Osteocyte (in vitro differentiated cells): Measurements from ENCODE around the gene MOB3B. TPM values are rescaled to one million over a fixed set of nuclear protein-coding genes. Genes with fewer than 3 reads are reported as not detected.

Source experiments
- DNase-seq: peaks from one replicate; pipeline ENCODE4 v3.0.0; 2021; ENCODE audit warnings: mixed read lengths; ENCODE audit not compliant: unreplicated experiment; ENCODE audit errors: extremely low spot score
- H3K27ac Mint-ChIP-seq: one replicate; pipeline ENCODE4 v1.8.0; 2021; ENCODE audit warnings: mild to moderate bottlenecking, mixed read lengths; ENCODE audit not compliant: unreplicated experiment
- H3K27me3 Mint-ChIP-seq: one replicate; pipeline ENCODE4 v1.8.0; 2021; ENCODE audit warnings: mixed read lengths; ENCODE audit not compliant: unreplicated experiment
- H3K36me3 Mint-ChIP-seq: one replicate; pipeline ENCODE4 v1.8.0; 2021; ENCODE audit warnings: mixed read lengths; ENCODE audit not compliant: unreplicated experiment
- H3K4me1 Mint-ChIP-seq: one replicate; pipeline ENCODE4 v1.8.0; 2021; ENCODE audit warnings: mixed read lengths; ENCODE audit not compliant: unreplicated experiment
- H3K4me3 Mint-ChIP-seq: one replicate; pipeline ENCODE4 v1.8.0; 2021; ENCODE audit warnings: mild to moderate bottlenecking, moderate library complexity, mixed read lengths; ENCODE audit not compliant: unreplicated experiment
- H3K9me3 Mint-ChIP-seq: one replicate; pipeline ENCODE4 v1.8.0; 2021; ENCODE audit warnings: mixed read lengths; ENCODE audit not compliant: unreplicated experiment
- CTCF ChIP-seq: fragments of 200-600 bp; sonication (generic); IDR thresholded peaks from 2 replicates; pipeline ENCODE4 v1.5.0; 2021; ENCODE audit warnings: antibody characterized with exemption, mild to moderate bottlenecking, moderate library complexity
- total RNA-seq: library from RNA; stranded (reverse); gene quantifications from 2 replicates; pipeline ENCODE4 v1.2.1, GENCODE V29; 2021

MOB3B gene
- total RNA-seq, 1 donor from 2014 or later: 7.6 TPM

GRCh38 chr9:27499451-27499850 lies 30.2 kb downstream of the MOB3B start:
- H3K4me3 Mint-ChIP-seq: no peak overlapping the region
- no peak for TF ChIP-seq CTCF
- H3K4me1 Mint-ChIP-seq: peaks cover 10% of the 10 kb centered on the region
- H3K36me3 Mint-ChIP-seq: no peaks in the 10 kb centered on the region
- no peaks in the 10 kb centered on the region for H3K9me3 Mint-ChIP-seq
- peaks cover 14% of the 10 kb centered on the region for H3K27me3 Mint-ChIP-seq
- H3K27ac Mint-ChIP-seq: peak overlapping the region; percentile 7
- no peak for DNase-seq

GRCh38 chr9:27497883-27498417 lies 31.7 kb downstream of the MOB3B start:
- H3K27ac Mint-ChIP-seq: no peak overlapping the region

GRCh38 chr9:27496135-27496504 lies 33.5 kb downstream of the MOB3B start:
- H3K4me3 Mint-ChIP-seq: no peak overlapping the region
- H3K4me1 Mint-ChIP-seq: peaks cover 12% of the 10 kb centered on the region
- H3K27ac Mint-ChIP-seq: no peak overlapping the region
- H3K27me3 Mint-ChIP-seq: peaks cover 6% of the 10 kb centered on the region
- peaks cover 2% of the 10 kb centered on the region for H3K36me3 Mint-ChIP-seq
- H3K9me3 Mint-ChIP-seq: no peaks in the 10 kb centered on the region
- no peak for TF ChIP-seq CTCF
- DNase-seq: no peak

More at GRCh38 chr9:27497883-27498417, 31.7 kb downstream of the MOB3B start:
- no peaks in the 10 kb centered on the region for H3K9me3 Mint-ChIP-seq
- peaks cover 2% of the 10 kb centered on the region for H3K36me3 Mint-ChIP-seq
- no peak for DNase-seq
- H3K27me3 Mint-ChIP-seq: peaks cover 14% of the 10 kb centered on the region
- H3K4me3 Mint-ChIP-seq: no peak overlapping the region
- peaks cover 10% of the 10 kb centered on the region for H3K4me1 Mint-ChIP-seq
- no peak for TF ChIP-seq CTCF

GRCh38 chr9:27495480-27496134 lies 34.0 kb downstream of the MOB3B start:
- no peak overlapping the region for H3K4me3 Mint-ChIP-seq
- peaks cover 14% of the 10 kb centered on the region for H3K4me1 Mint-ChIP-seq
- DNase-seq: no peak
- H3K27ac Mint-ChIP-seq: no peak overlapping the region
- H3K36me3 Mint-ChIP-seq: peaks cover 2% of the 10 kb centered on the region
- H3K27me3 Mint-ChIP-seq: peaks cover 6% of the 10 kb centered on the region
- H3K9me3 Mint-ChIP-seq: no peaks in the 10 kb centered on the region
- no peak for TF ChIP-seq CTCF

GRCh38 chr9:27491154-27491553 lies 38.5 kb downstream of the MOB3B start:
- no peak for TF ChIP-seq CTCF
- Mint-ChIP-seq H3K36me3 (peaks cover 2% of the 10 kb centered on the region), H3K27me3 (peaks cover 9% of the 10 kb centered on the region), H3K9me3 (no peaks in the 10 kb centered on the region), H3K4me3 (no peak overlapping the region), H3K27ac (no peak overlapping the region), H3K4me1 (peaks cover 7% of the 10 kb centered on the region)
- no peak for DNase-seq
